BE2C (cell line): ENCODE data around the gene IMPDH1.

Experiments used
- DNase-seq: peaks from one replicate; pipeline ENCODE4 v3.0.0-alpha.2; 2020
- H3K27me3 ChIP-seq: fragments of 250-450 bp; sonication (Bioruptor Pico); 2 replicates; pipeline ENCODE4 v1.5.1; 2020; ENCODE audit warnings: mild to moderate bottlenecking
- H3K36me3 ChIP-seq: fragments of 250-450 bp; sonication (Bioruptor Pico); 2 replicates; pipeline ENCODE4 v1.5.1; 2020; ENCODE audit warnings: mild to moderate bottlenecking
- H3K4me1 ChIP-seq: fragments of 250-450 bp; sonication (Bioruptor Pico); 2 replicates; pipeline ENCODE4 v1.5.1; 2020
- H3K4me3 ChIP-seq: 2 replicates; pipeline ENCODE4 v1.5.1; 2011; ENCODE audit warnings: low read depth, low read length
- H3K9me3 ChIP-seq: fragments of 250-450 bp; sonication (Bioruptor Pico); 2 replicates; pipeline ENCODE4 v1.5.1; 2020
- CTCF ChIP-seq: IDR thresholded peaks from 2 replicates; pipeline ENCODE4 v1.5.1; 2012; ENCODE audit warnings: mild to moderate bottlenecking, low read depth, low read length

The IMPDH1 gene

GRCh38 chr7:128393526-128394330 is 16.1 kb downstream of the IMPDH1 start:
- peaks cover 61% of the 10 kb centered on the region for H3K36me3 ChIP-seq

GRCh38 chr7:128392446-128393327 is 17.1 kb downstream of the IMPDH1 start:
- Histone ChIP-seq H3K36me3 (peaks cover 50% of the 10 kb centered on the region), H3K4me1 (peaks cover 17% of the 10 kb centered on the region), H3K9me3 (no peaks in the 10 kb centered on the region), H3K4me3 (no peak overlapping the region), H3K27me3 (no peaks in the 10 kb centered on the region)
- no peak for TF ChIP-seq CTCF
- no peak for DNase-seq

More at GRCh38 chr7:128393526-128394330, 16.1 kb downstream of the IMPDH1 start:
- Histone ChIP-seq H3K27me3 (no peaks in the 10 kb centered on the region), H3K4me3 (no peak overlapping the region), H3K4me1 (peaks cover 8% of the 10 kb centered on the region), H3K9me3 (no peaks in the 10 kb centered on the region)
- DNase-seq, result no peak
- TF ChIP-seq CTCF, result no peak

GRCh38 chr7:128391805-128392204 is 18.0 kb downstream of the IMPDH1 start:
- Histone ChIP-seq H3K36me3 (peaks cover 41% of the 10 kb centered on the region), H3K27me3 (no peaks in the 10 kb centered on the region), H3K4me1 (peaks cover 23% of the 10 kb centered on the region), H3K9me3 (no peaks in the 10 kb centered on the region), H3K4me3 (no peak overlapping the region)
- TF ChIP-seq CTCF, result no peak
- no peak for DNase-seq

- Histone ChIP-seq H3K4me3 (no peak overlapping the region), H3K36me3 (peaks cover 34% of the 10 kb centered on the region), H3K27me3 (no peaks in the 10 kb centered on the region), H3K9me3 (no peaks in the 10 kb centered on the region), H3K4me1 (peaks cover 28% of the 10 kb centered on the region)
- DNase-seq, result no peak
- no peak for TF ChIP-seq CTCF
These were observed 18.8 kb downstream of the IMPDH1 start for GRCh38 chr7:128390871-128391565.

- no peak for TF ChIP-seq CTCF
- Histone ChIP-seq H3K9me3 (no peaks in the 10 kb centered on the region), H3K27me3 (no peaks in the 10 kb centered on the region), H3K4me1 (peaks cover 28% of the 10 kb centered on the region), H3K36me3 (peaks cover 21% of the 10 kb centered on the region), H3K4me3 (no peak overlapping the region)
- DNase-seq, result no peak
These were observed 20.0 kb downstream of the IMPDH1 start for GRCh38 chr7:128389618-128390329.
